ENCODE results near the gene ZBTB7B.

DNA sequence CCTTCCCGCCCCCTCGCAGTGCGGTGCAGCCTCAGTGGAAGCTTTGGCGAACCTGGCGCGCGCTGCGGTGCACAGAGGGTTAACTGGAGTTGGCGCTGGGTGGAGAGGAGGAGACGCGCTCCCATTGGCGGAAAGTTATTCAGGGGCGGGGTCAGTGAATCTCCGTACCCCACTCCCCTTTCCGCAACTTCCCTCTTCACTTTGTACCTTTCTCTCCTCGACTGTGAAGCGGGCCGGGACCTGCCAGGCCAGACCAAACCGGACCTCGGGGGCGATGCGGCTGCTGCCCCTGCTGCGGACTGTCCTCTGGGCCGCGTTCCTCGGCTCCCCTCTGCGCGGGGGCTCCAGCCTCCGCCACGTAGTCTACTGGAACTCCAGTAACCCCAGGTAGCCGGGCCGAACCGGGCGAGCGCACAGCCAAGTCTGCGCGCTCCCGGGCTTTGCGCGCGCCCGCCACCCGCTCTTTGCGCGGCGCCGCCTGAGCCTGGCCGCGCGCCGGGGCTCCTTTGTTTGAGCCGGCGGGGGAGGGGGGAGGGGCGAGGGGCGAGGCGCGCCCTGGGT, 61.0 kb downstream of the ZBTB7B start, which contains the start of gene EFNA4:
- TF ChIP-seq BHLHE40 (IDR thresholded peaks at IDR 0.05; ENCODE audit: low read length) (no peak), IRF2 (CRISPR knock-in tag; IDR thresholded peaks at IDR 0.05) (no peak), CREB1 (IDR thresholded peaks at IDR 0.05) (0 out of 2 replicates have a peak, but pooled peaks have one; percentile 20), CREB1 (CRISPR knock-in tag; IDR thresholded peaks at IDR 0.05) (no peak; the same call in 1 of the 2 replicates), BRF1 (IDR thresholded peaks at IDR 0.05; ENCODE audit: borderline replicate concordance, extremely low read depth, insufficient read length) (no peak), POLR2AphosphoS5 (IDR thresholded peaks at IDR 0.05; ENCODE audit: control insufficient read depth, insufficient read depth, low read depth, low read length) (no peak), ZSCAN29 (IDR thresholded peaks at IDR 0.05) (no peak), BRD4 (IDR thresholded peaks at IDR 0.05) (no peak), EHMT2 (IDR thresholded peaks at IDR 0.05) (no peak), HDAC2 (IDR thresholded peaks at IDR 0.05) (no peak), L3MBTL2 (IDR thresholded peaks at IDR 0.05) (no peak; the same call in 1 of the 2 replicates), MTA1 (IDR thresholded peaks at IDR 0.05; ENCODE audit: borderline replicate concordance) (no peak)
- TF ChIP-seq, protein P1, sequence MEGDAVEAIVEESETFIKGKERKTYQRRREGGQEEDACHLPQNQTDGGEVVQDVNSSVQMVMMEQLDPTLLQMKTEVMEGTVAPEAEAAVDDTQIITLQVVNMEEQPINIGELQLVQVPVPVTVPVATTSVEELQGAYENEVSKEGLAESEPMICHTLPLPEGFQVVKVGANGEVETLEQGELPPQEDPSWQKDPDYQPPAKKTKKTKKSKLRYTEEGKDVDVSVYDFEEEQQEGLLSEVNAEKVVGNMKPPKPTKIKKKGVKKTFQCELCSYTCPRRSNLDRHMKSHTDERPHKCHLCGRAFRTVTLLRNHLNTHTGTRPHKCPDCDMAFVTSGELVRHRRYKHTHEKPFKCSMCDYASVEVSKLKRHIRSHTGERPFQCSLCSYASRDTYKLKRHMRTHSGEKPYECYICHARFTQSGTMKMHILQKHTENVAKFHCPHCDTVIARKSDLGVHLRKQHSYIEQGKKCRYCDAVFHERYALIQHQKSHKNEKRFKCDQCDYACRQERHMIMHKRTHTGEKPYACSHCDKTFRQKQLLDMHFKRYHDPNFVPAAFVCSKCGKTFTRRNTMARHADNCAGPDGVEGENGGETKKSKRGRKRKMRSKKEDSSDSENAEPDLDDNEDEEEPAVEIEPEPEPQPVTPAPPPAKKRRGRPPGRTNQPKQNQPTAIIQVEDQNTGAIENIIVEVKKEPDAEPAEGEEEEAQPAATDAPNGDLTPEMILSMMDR (IDR thresholded peaks at IDR 0.05 in 2 of 3, conservative IDR thresholded peaks at IDR 0.05 in 1 of 3; ENCODE audit: insufficient read depth in 2 of 3, low read depth in 1 of 3, low read length in 3 of 3): no peak
- TF ChIP-seq, protein P2, sequence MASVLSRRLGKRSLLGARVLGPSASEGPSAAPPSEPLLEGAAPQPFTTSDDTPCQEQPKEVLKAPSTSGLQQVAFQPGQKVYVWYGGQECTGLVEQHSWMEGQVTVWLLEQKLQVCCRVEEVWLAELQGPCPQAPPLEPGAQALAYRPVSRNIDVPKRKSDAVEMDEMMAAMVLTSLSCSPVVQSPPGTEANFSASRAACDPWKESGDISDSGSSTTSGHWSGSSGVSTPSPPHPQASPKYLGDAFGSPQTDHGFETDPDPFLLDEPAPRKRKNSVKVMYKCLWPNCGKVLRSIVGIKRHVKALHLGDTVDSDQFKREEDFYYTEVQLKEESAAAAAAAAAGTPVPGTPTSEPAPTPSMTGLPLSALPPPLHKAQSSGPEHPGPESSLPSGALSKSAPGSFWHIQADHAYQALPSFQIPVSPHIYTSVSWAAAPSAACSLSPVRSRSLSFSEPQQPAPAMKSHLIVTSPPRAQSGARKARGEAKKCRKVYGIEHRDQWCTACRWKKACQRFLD (CRISPR knock-in tag; IDR thresholded peaks at IDR 0.05): 0 out of 2 replicates have a peak, but pooled peaks have one; percentile 15

All from K562 (cell line).